Psoas muscle (tissue), 8 donors: ENCODE measurements around the gene PIWIL1. TPM values are rescaled to one million over a fixed set of nuclear protein-coding genes. Genes with fewer than 3 reads are reported as not detected.

Source experiments
- ATAC-seq, 4 donors: fragments of 200-7000 bp; cut with Tn5 transposase; one replicate each; pipeline ENCODE4 v1.9.1; 2020; ENCODE audit warnings: moderate library complexity in 3 of 4, mild to moderate bottlenecking in 2 of 4
- DNase-seq, 2 donors: peaks; one replicate each; pipeline ENCODE4 v3.0.0-alpha.2; 2020
- H3K27ac ChIP-seq: fragments of 200-600 bp; one replicate; pipeline ENCODE4 v1.8.0; 2022
- H3K27me3 ChIP-seq, 3 donors: fragments of 200-600 bp in 1 of 3; one replicate each; pipeline versions ENCODE4 v1.6.1 to v1.8.0; 2013 to 2022; ENCODE audit warnings: low read length in 2 of 3, mild to moderate bottlenecking in 2 of 3, moderate library complexity in 1 of 3; ENCODE audit not compliant: insufficient read depth in 3 of 3
- H3K36me3 ChIP-seq, 2 donors: fragments of 200-600 bp in 1 of 2; one replicate each; pipeline versions ENCODE4 v1.6.1 to v1.8.0; 2013 to 2022; ENCODE audit warnings: low read depth in 1 of 2, mild to moderate bottlenecking in 1 of 2, moderate library complexity in 1 of 2; ENCODE audit not compliant: insufficient read depth in 1 of 2
- H3K4me1 ChIP-seq: fragments of 200-600 bp; one replicate; pipeline ENCODE4 v1.8.0; 2022
- H3K4me3 ChIP-seq: fragments of 200-600 bp; one replicate; pipeline ENCODE4 v1.8.0; 2022; ENCODE audit warnings: mild to moderate bottlenecking
- H3K9me3 ChIP-seq: fragments of 200-600 bp; one replicate; pipeline ENCODE4 v1.8.0; 2022
- WGBS, 3 donors: extraction: QIAGEN DNeasy Blood & Tissue Kit; methylation state at CpG; one replicate each; pipeline versions ENCODE4 v1.1.6 to v1.1.7; 2013; 5-methylcytosine and 5-hydroxymethylcytosine counted together
- intact Hi-C, 2 donors: fragments of 100-400 bp; cut with DNase I; formaldehyde crosslinking; loops; one replicate each; pipeline versions ENCODE4 v1.11.0 to v1.14.2; 2022
- polyA plus RNA-seq, 3 donors: library from polyadenylated mRNA; stranded (reverse); fragments of 200-250 nt; gene quantifications; one replicate each; pipeline ENCODE4 v1.2.3, GENCODE V29; 2013
- total RNA-seq, 4 donors: library from RNA; stranded (reverse); fragmentation: NEBNext Ultra II Directional in 2 of 4; extraction: Animal tissue kit (Norgen Biotek cat#: 25700) in 2 of 4; gene quantifications; one replicate each; pipeline versions ENCODE4 v1.2.1 to v1.2.4, GENCODE V29; 2021 to 2023
- TF ChIP-seq, protein P1 (sequence below): fragments of 200-600 bp; IDR thresholded peaks from one replicate; pipeline ENCODE4 v1.8.0; 2022; ENCODE audit warnings: antibody characterized with exemption
- donor health status: healthy with polysubstance abuse.
- donor health status: DM: no; HTN: no; CAD: no; lungs with moderate emphysema.
- donor health status: Bipolar disorder and iron deficiency.
- donor health status: healthy.
- donor health status: DM: yes; HTN: yes; CAD: no.
- donor health status: DM: no; HTN: no; CAD: no.
- donor health status: DM: no; HTN: no; CAD: no.
- donor health status: DM: yes; HTN: yes; CAD: no.

PIWIL1 gene
- total and polyA plus RNA-seq, 7 donors = not detected

GRCh38 chr12:130334399-130334798 lies 3.3 kb upstream of the PIWIL1 start:
- Histone ChIP-seq H3K27ac (no peak overlapping the region), H3K27me3 (peaks cover 0 to 7% (median 0%) of the 10 kb centered on the region in 3 donors), H3K36me3 (no peaks in the 10 kb centered on the region), H3K4me3 (no peak overlapping the region), H3K4me1 (no peaks in the 10 kb centered on the region), H3K9me3 (no peaks in the 10 kb centered on the region)
- no peak for DNase-seq
- ATAC-seq = no peak
- intact Hi-C loops = loop anchor here in 1 of 2 donors (2.0 kb wide), 1 partner anchor 286 kb away; no protein-coding TSS in a partner anchor
- 69 to 72% (median 72%) methylated on average over 8 of the region's 8 CpGs for WGBS, 3 donors
- TF ChIP-seq, protein P1, sequence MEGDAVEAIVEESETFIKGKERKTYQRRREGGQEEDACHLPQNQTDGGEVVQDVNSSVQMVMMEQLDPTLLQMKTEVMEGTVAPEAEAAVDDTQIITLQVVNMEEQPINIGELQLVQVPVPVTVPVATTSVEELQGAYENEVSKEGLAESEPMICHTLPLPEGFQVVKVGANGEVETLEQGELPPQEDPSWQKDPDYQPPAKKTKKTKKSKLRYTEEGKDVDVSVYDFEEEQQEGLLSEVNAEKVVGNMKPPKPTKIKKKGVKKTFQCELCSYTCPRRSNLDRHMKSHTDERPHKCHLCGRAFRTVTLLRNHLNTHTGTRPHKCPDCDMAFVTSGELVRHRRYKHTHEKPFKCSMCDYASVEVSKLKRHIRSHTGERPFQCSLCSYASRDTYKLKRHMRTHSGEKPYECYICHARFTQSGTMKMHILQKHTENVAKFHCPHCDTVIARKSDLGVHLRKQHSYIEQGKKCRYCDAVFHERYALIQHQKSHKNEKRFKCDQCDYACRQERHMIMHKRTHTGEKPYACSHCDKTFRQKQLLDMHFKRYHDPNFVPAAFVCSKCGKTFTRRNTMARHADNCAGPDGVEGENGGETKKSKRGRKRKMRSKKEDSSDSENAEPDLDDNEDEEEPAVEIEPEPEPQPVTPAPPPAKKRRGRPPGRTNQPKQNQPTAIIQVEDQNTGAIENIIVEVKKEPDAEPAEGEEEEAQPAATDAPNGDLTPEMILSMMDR = no peak

DNA sequence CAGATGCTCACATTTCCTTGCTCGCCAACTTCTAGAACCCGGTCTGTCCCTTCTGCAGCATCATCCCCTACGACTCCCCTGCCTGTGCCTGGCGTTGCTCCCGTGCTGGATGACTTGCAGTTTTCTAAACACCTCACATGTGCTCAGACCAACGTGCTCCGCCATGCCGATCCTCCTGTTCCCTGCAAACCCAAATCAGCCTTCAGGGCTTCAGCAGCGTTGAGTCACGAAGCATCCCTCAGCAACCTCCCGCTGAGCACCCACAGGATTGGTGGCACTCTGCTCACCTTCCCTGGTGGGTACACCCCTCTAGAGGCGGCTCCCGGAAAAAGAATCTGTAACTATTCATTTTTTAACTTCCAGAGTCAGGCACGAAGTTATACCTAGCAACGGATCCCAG lies 2.8 kb upstream of the PIWIL1 start:
- no peaks in the 10 kb centered on the region for H3K9me3 ChIP-seq
- WGBS, 3 donors = 45 to 57% (median 54%) methylated on average over 15 of the region's 15 CpGs
- no peak for ATAC-seq

DNA sequence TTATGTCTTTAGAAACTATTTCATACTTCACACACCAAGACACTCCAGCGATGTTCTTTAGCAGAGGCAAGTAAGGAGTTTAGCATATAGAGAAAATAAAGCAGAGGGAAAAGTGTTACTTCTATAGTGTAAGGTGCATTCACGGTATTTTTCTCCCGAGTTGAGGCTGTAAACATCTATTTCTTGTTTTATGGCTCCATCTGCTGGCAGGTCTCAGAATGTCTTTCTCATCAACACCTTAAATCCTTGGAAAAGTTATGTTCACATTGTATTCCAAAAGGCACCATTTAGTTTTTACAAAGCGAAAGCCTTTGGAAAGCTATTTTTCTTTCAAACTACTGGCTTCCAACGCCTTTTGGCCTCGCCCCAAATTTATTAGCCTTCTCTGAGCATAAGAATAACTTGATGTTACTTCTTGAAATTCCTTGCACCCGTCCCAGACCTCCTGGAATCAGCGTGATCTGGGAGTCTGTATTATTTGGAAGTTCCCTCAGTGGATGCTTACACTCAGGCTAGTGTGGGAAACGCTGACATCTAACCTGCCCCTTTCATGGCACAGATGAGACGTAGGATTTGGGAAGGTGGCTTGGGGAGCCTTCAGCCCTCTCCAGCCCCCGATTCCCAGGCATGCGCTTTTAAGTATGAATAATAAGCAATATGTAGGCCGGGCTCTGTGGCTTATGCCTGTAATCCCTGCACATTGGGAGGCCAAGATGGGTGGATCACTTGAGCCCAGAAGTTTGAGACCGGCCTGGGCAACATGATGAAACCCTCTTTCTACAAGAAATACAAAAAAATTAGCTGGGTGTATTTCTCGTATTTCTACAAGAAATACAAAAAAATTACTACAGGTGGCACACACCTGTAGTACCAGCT lies 1.9 kb upstream of the PIWIL1 start:
- intact Hi-C loops = loop anchor here (2.0 to 5.0 kb wide), 2 partner anchors 287 to 288 kb away; no protein-coding TSS in a partner anchor
- ATAC-seq = no peak
- no peaks in the 10 kb centered on the region for H3K36me3 ChIP-seq
- H3K27ac ChIP-seq = no peak overlapping the region
- H3K9me3 ChIP-seq = no peaks in the 10 kb centered on the region
- no peak for DNase-seq
- 49 to 51% (median 50%) methylated on average over 15 of the region's 15 CpGs for WGBS, 3 donors
- H3K4me3 ChIP-seq = no peak overlapping the region
- H3K4me1 ChIP-seq = no peaks in the 10 kb centered on the region
- peaks cover 0 to 15% (median 5%) of the 10 kb centered on the region in 3 donors for H3K27me3 ChIP-seq
- TF ChIP-seq, protein P1 = peak; percentile 65

More for the DNA sequence above, 2.8 kb upstream of the PIWIL1 start:
- DNase-seq = no peak
- peaks cover 0 to 13% (median 4%) of the 10 kb centered on the region in 3 donors for H3K27me3 ChIP-seq
- no peaks in the 10 kb centered on the region for H3K4me1 ChIP-seq
- intact Hi-C loops = loop anchor here (2.0 to 5.0 kb wide), 2 partner anchors 286 to 288 kb away; no protein-coding TSS in a partner anchor
- TF ChIP-seq, protein P1 = no peak
- no peaks in the 10 kb centered on the region for H3K36me3 ChIP-seq
- H3K4me3 ChIP-seq = no peak overlapping the region
- H3K27ac ChIP-seq = no peak overlapping the region

DNA sequence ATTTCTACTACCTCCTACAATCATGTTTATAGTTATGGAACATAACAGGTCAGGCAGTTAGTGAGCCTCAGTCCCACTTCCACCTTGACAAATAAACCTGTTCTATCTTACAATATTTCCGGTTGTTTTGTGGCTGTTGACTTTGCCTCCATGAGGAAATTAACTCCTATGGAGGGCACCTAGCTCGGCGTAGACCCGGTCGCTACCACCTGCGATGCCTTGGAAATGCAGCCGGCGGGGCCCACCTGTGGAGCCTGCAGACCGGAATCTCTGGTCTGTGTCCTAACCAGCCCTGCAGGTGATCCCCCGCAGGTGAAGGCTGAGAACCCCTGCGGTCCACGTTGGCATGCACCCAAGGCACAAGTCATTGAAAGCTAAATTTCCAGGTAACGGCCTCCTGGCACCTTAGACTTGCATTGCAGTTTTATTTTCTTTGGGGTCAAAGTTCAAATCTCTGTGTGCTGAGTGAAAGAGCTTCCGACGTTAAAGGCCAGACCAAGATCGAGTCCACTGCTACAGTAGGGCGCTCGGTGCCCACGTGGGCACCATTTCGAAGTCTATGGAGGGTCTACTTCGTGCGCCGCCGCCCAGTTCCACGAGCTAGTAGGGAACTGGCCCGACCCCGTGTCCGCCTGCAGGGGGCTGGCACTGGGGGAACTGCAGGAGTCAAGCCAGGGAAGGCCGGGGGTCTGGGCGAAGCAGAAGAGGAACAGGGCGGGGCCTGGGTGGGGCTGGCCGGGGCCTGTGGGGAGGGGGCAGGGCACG lies 782 bp upstream of the PIWIL1 start:
- no peak for ATAC-seq
- WGBS, 3 donors = 71 to 77% (median 73%) methylated on average over 28 to 33 of the region's 33 CpGs

More for the DNA sequence above, 782 bp upstream of the PIWIL1 start:
- Histone ChIP-seq H3K36me3 (no peaks in the 10 kb centered on the region), H3K4me3 (no peak overlapping the region), H3K4me1 (no peaks in the 10 kb centered on the region), H3K27ac (no peak overlapping the region), H3K27me3 (peaks cover 0 to 15% (median 5%) of the 10 kb centered on the region in 3 donors), H3K9me3 (no peaks in the 10 kb centered on the region)
- TF ChIP-seq, protein P1 = no peak
- no peak for DNase-seq
- intact Hi-C loops = loop anchor here in 1 of 2 donors (5.0 kb wide), 1 partner anchor 290 kb away; no protein-coding TSS in a partner anchor
